Coronary artery (tissue), 2 donors: ENCODE data around the gene GMDS.
A peak's percentile ranks its signal among the peaks of the same experiment; 100 is the strongest.

ENCODE experiments used
- DNase-seq: peaks from one replicate; pipeline ENCODE4 v3.0.0-alpha.2; 2017; ENCODE audit warnings: low spot score
- H3K27ac ChIP-seq, 2 donors: fragments of 200-600 bp; sonication (generic); one replicate each; pipeline ENCODE4 v1.5.1; 2016 to 2019
- H3K4me3 ChIP-seq: fragments of 200-600 bp; sonication (generic); 2 replicates; pipeline ENCODE4 v1.5.1; 2016; ENCODE audit warnings: mild to moderate bottlenecking, moderate library complexity
- CTCF ChIP-seq: fragments of 200-600 bp; sonication (generic); IDR thresholded peaks from one replicate; pipeline ENCODE4 v1.5.1; 2019; ENCODE audit warnings: antibody characterized with exemption

The GMDS gene

GRCh38 chr6:1598433-1598832 is 647.0 kb downstream of the GMDS start:
- no peak for TF ChIP-seq CTCF
- DNase-seq, result peak; percentile 65
- Histone ChIP-seq H3K4me3 (no peak overlapping the region), H3K27ac (no peak overlapping the region)

GRCh38 chr6:1597924-1598323 is 647.5 kb downstream of the GMDS start:
- Histone ChIP-seq H3K27ac (no peak overlapping the region), H3K4me3 (no peak overlapping the region)
- TF ChIP-seq CTCF, result no peak
- DNase-seq, result no peak

GRCh38 chr6:1597121-1597744 is 648.2 kb downstream of the GMDS start:
- DNase-seq, result peak; percentile 58
- TF ChIP-seq CTCF, result no peak
- Histone ChIP-seq H3K27ac (no peak overlapping the region), H3K4me3 (no peak overlapping the region)

GRCh38 chr6:1596088-1596852 is 649.1 kb downstream of the GMDS start:
- no peak overlapping the region for H3K27ac ChIP-seq
- peak; percentile 97 for TF ChIP-seq CTCF
- DNase-seq, result peak; percentile 77
- peak overlapping the region; percentile 73 for H3K4me3 ChIP-seq

- no peak for TF ChIP-seq CTCF
- Histone ChIP-seq H3K4me3 (peak overlapping the region; percentile 73), H3K27ac (no peak overlapping the region)
- DNase-seq, result no peak
Measured at GRCh38 chr6:1595271-1596087, 649.9 kb downstream of the GMDS start.

- Histone ChIP-seq H3K4me3 (no peak overlapping the region), H3K27ac (no peak overlapping the region)
- no peak for TF ChIP-seq CTCF
- peak; percentile 66 for DNase-seq
Measured at GRCh38 chr6:1594445-1595200, 650.8 kb downstream of the GMDS start.
